IPS DF 19.7 (cell line): ENCODE data around the gene PLA2G5.

Experiments
- DNase-seq: peaks from one replicate; pipeline ENCODE4 v3.0.0-alpha.2; 2013; ENCODE audit warnings: low read depth, low spot score

Gene PLA2G5

DNA sequence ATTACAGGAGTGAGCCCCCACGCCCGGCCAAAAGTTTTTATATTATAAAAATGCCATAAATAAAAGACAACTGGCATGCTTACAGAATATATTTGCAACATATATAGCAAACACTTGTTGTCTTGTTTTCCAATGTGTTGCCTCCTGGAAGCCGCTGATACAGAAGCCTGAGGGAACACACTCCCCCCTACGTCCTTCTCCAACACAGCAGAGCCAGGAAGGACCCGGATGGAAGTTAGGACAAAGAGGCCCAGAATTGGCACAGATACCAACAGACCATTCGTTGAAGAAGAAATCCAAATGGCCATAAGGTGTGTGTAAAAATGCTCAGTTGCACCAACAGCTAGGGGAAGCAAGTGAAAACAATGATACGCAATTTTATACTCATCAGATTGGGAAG lies 1.3 kb upstream of the PLA2G5 start:
- DNase-seq = no peak

DNA sequence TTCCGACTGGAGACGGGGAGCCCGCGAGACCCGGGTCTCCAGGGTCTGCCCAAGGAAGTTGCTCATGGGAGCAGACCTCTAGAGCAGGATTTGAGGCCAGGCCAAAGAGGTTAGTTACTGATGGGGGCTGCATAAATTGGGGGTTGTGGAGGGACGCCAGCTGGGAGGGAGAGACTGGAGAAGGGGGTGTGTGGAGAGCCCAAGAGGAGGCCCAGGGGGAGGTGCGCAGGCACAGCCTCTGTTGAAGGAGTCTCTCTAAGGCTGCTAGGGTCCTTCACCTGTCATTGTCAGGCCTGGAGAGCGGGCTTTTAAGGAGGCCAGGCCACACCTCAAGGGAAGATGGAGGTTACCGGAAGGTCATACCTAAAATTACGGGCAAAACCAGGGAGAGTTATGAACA lies 363 bp downstream of the PLA2G5 start:
- no peak for DNase-seq

DNA sequence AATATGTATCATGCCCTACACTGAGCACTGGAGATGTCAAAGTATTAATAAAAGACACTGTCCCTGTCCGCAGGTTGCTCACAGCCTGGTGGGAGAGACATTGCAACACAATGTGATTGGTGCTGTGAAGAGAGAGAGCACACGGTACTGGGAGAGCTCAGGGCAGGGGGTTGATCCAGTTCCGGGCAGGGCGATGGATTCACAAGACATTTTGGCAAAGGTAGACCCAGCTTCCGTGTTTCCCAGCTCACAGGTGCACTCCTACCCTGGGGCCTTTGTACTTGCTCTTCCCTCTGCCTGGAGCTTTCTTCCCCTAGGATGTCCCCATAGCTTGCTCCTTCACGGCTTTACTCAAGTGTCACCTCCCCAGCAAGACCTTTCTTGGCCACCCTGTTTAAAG lies 1.4 kb downstream of the PLA2G5 start:
- no peak for DNase-seq

DNA sequence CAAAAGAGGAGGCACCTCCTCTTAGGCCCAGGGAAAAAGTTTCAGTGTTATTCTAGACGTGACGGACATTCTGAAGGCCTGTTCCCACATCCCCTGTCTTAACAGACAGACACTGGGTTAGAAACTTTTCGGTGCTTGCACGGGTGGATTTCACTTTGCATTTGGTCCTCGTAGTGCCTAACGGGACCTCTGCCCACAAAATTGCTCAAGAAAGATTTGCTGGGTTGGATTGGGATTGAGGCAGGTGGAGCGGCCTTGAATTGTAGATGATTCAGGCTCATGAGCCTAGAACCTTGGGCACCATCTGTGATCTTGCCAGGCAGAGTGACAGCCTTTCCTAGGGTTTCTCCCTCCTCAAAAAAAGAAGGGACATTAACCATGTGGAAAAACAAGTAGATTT lies 2.8 kb downstream of the PLA2G5 start:
- no peak for DNase-seq

GRCh38 chr1:20073256-20073655 lies 3.3 kb downstream of the PLA2G5 start:
- DNase-seq = no peak

DNA sequence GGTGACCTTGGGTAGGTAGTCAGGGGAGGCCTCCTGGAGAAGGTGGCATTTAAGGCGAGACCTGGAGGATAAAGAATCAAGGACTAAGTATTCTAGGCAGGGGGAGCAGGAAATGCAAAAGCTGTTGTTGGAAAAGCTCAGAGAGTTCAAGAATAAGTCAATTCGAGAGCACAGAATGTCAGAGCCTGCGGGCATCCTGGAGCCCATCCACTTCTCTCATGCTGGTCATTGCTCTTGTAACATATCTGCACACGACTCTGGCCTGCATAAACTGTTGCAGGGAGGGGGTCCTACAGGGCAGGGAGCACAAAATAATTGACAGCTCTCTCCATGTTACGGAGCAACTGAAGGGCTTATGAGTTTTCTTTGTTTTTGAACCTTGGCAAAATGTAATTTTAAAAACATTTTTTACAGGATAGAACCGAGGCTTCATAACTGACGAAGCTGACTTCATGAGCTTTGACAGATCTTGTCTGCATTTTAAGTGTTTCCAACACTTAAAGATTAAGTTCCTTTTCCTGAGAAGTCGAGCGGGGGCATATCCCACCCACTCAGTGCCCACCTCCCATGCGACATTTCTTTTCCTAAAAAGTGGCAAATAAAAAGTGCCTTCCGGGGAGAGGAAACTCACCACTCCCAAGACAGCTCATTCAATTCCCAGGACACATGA lies 4.2 kb downstream of the PLA2G5 start:
- DNase-seq = no peak

DNA sequence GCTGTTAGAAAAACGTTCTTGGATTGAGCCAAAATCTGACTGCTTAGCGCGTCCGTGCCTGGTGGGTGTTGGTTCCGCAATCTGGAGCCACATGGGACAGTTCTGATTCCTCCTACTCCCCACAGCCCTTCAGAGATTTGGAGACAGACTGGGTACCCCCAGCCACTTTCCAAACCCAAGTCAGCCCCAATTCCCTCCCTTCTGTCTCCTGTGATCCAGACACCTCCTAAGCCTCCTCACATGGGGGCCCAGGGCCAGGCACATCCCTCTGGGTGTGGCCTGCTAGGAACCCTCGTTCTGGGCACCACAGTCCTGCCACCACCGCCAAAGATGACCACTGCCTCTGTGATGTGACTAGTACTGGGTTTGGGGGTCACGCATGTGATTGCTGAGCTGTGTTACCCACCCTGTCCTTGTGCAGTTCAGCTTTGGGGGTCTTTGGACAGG lies 4.8 kb downstream of the PLA2G5 start:
- DNase-seq = no peak

GRCh38 chr1:20075345-20075744 lies 5.4 kb downstream of the PLA2G5 start:
- no peak for DNase-seq

DNA sequence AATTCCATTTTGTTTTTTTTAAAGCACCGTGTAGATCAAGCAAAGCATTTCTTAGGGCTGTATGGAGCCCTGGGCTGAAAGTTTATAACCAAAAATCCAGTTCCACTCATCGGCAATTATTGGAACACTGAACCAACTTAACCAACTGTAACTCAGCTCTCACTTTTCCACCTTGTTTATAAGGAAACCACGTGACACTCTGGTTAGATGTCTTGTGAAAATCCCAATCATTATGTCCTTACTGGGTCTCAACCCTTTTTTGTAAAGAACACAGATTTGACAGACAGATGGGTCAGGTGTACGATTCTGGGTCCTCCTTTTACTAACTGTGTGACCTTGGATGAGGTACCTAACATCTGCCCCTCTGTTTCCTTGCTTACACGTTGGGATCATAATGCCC lies 6.2 kb downstream of the PLA2G5 start:
- no peak for DNase-seq

GRCh38 chr1:20076710-20077461 lies 6.9 kb downstream of the PLA2G5 start:
- no peak for DNase-seq

DNA sequence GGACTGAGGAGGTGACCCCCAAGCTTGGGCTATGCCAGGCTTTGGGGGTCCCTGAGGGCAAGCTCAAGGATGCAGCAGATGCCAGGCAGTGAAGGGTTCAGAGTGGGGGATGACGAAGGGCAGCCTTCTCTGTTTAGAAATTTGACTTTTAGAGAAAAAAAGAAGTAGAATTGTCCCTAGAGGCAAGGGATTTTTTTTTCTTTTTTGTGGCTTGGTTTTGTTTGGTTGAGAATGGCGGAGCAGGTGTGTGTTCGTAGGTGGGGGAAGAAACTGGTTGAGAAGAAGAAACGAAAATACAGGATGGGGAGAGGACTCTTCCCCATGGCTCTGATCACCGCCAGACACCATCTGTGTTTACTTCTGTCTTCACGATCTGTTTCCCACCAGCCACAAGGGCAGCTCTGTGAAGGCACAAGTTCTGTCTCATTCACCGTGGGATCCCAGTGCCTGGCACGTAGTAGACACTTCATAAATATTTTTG lies 8.2 kb downstream of the PLA2G5 start:
- no peak for DNase-seq

GRCh38 chr1:20078711-20079110 lies 8.7 kb downstream of the PLA2G5 start:
- no peak for DNase-seq

DNA sequence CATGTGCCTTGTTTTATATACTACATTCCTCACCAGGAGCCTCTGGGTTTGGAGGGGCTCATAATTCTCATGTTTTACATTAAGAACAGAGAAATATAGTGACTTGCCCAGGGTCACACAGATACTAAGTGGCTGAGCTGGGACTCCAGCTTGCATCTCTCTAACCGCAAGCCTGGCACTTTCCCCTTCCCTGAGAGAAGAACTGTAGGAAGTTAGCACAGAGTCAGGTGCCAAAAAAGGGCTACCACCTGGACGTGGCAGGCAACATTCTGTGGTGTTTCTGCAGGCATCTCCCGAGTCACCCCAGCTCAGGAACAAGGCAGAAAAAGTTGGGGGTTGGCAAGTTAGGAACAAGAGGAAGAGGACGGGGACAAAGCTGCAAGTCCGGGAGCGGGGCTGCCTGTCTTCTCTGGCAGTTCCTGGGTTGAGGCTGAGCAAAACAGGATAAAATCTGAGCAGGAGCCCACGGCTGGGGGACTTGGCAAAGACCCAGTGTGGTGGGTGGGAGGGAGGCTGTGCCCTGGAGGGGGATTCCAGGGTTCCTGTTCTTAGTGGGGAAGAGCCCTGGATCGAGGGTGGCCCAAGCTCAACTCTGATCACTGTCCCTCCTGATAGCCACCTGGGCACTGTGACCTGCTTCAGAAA lies 9.8 kb downstream of the PLA2G5 start:
- DNase-seq = no peak

DNA sequence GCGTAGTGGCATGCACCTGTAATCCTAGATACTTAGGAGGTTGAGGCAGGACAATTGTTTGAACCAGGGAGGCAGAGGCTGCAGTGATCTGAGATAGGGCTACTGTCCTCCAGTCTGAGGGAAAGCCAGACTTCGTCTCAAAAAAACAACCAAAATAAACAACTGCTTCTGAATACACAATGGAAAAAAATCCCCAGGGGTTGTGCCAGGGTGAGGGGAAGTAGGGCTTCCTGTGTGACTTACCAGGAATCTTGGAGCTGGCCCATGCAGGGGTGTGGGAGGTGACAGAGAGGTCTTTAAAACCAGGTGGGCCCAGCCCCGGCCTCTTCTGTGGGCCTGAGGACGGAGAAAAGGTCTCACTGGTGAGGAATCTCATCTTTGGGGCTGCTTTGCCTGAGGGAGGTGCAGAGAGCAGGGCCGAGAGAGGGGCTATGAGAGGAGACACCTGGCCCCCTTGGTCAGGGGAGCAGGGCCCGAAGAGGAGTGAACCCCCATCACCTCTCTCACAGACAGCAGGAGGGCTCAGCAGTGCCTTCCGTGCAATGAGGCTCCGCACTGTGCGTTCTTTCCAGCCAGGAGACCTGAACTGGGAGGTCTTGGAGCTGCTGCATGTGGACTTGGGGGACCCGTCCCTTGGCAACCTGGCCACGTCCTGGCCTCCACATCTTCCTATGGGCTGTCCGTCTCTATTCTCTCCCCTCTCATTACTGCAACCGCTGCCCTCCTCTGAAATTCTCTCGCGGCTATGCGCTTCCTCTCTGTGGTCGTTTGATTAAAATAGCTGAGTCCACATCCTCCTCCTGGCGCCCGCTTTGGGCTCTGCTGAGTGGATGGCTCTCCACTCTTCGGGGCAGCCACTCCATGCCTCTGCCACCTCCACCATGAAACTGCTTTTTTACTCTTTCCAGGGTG lies 10.7 kb downstream of the PLA2G5 start:
- DNase-seq = no peak

GRCh38 chr1:20081353-20081810 lies 11.4 kb downstream of the PLA2G5 start:
- no peak for DNase-seq

GRCh38 chr1:20082772-20083171 lies 12.8 kb downstream of the PLA2G5 start:
- no peak for DNase-seq

GRCh38 chr1:20083178-20083944 lies 13.4 kb downstream of the PLA2G5 start:
- no peak for DNase-seq

GRCh38 chr1:20086800-20087199 lies 16.8 kb downstream of the PLA2G5 start:
- no peak for DNase-seq

- no peak for DNase-seq
Observed at GRCh38 chr1:20087668-20088067, 17.7 kb downstream of the PLA2G5 start.

DNA sequence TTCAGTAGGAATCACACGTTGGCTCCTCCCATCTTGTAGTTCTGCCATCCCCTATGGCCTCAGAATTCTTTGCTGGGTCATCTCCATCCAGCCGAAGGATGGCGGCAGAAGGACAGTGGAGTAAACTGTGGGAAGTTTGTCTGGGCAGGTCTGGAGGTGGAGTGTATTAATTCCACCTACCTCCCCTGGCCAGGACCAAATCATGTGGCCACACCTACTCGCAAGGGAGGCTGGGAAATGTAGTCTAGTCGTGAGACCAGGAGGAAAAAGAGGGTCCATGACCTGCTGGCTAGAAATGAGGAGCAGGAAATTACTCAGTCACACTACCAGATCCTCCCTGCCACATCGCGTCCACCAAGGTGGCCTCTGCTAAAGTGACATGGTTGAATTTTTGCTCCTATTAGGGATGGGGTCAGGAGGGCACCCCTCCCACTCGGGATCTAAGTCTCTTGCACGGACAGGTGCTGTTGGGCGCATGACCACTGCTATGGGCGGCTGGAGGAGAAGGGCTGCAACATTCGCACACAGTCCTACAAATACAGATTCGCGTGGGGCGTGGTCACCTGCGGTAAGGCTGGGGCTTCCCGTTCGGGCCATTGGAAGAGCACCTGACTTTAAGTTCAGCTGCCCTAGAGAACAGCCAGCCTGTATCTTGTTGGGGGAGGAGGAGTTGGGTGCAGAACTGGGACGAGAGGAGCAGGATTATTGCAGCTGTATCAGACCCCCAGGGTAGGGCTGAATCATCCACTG lies 19.5 kb downstream of the PLA2G5 start:
- peak; percentile 56 for DNase-seq
